ENCODE measurements around the gene WDR59. TPM values are rescaled to one million over a fixed set of nuclear protein-coding genes. Genes with fewer than 3 reads are reported as not detected.

The WDR59 gene
- total and polyA plus RNA-seq, 9 of the 15 experiments (the other 6 are each of a cell fraction or from before 2014, with no cell fraction given): 12.7 to 126 (median 34.7) TPM

GRCh38 chr16:74998481-74999218 lies 13.7 kb upstream of the WDR59 start, which contains the start of gene ZNRF1 (continued):
- TF ChIP-seq, protein P1, sequence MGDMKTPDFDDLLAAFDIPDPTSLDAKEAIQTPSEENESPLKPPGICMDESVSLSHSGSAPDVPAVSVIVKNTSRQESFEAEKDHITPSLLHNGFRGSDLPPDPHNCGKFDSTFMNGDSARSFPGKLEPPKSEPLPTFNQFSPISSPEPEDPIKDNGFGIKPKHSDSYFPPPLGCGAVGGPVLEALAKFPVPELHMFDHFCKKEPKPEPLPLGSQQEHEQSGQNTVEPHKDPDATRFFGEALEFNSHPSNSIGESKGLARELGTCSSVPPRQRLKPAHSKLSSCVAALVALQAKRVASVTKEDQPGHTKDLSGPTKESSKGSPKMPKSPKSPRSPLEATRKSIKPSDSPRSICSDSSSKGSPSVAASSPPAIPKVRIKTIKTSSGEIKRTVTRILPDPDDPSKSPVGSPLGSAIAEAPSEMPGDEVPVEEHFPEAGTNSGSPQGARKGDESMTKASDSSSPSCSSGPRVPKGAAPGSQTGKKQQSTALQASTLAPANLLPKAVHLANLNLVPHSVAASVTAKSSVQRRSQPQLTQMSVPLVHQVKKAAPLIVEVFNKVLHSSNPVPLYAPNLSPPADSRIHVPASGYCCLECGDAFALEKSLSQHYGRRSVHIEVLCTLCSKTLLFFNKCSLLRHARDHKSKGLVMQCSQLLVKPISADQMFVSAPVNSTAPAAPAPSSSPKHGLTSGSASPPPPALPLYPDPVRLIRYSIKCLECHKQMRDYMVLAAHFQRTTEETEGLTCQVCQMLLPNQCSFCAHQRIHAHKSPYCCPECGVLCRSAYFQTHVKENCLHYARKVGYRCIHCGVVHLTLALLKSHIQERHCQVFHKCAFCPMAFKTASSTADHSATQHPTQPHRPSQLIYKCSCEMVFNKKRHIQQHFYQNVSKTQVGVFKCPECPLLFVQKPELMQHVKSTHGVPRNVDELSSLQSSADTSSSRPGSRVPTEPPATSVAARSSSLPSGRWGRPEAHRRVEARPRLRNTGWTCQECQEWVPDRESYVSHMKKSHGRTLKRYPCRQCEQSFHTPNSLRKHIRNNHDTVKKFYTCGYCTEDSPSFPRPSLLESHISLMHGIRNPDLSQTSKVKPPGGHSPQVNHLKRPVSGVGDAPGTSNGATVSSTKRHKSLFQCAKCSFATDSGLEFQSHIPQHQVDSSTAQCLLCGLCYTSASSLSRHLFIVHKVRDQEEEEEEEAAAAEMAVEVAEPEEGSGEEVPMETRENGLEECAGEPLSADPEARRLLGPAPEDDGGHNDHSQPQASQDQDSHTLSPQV (IDR thresholded peaks at IDR 0.05): peak; percentile 53; the same call in 1 of the 2 replicates
- TF ChIP-seq STAG1 (CRISPR knock-in tag; IDR thresholded peaks at IDR 0.05; ENCODE audit: borderline replicate concordance): 0 out of 2 replicates have a peak, but pooled peaks have one; percentile 42
- no peak for TF ChIP-seq NCOA1 (IDR thresholded peaks at IDR 0.05; ENCODE audit: low read depth)
- TF ChIP-seq ZFX (CRISPR knock-in tag; IDR thresholded peaks at IDR 0.05): peak; percentile 4; the same call in 1 of the 2 replicates
- no peak for TF ChIP-seq E4F1 (CRISPR knock-in tag; IDR thresholded peaks at IDR 0.05; ENCODE audit: borderline replicate concordance)
- peak; percentile 39 for TF ChIP-seq HDAC3 (IDR thresholded peaks at IDR 0.05; ENCODE audit: borderline replicate concordance, partially characterized antibody)
- no peak for TF ChIP-seq NFIX (CRISPR knock-in tag; IDR thresholded peaks at IDR 0.05; ENCODE audit: low read depth)
- TF ChIP-seq ZBTB7A (IDR thresholded peaks at IDR 0.05; ENCODE audit: borderline replicate concordance, control insufficient read depth, low read depth, low read length): peak; percentile 89
- TF ChIP-seq SIRT6 (IDR thresholded peaks at IDR 0.05; ENCODE audit: low read depth, low read length): no peak
- peak; percentile 67; the same call in 1 of the 2 replicates for TF ChIP-seq LCOR (CRISPR knock-in tag; IDR thresholded peaks at IDR 0.05)
- no peak for TF ChIP-seq PTBP1 (IDR thresholded peaks at IDR 0.05; ENCODE audit: low read depth, low read length)
- TF ChIP-seq U2AF1 (optimal IDR thresholded peaks at IDR 0.05; ENCODE audit: low read depth, low read length): no peak
- no peak for TF ChIP-seq ZNF184 (CRISPR knock-in tag; IDR thresholded peaks at IDR 0.05)
- TF ChIP-seq, protein P2, sequence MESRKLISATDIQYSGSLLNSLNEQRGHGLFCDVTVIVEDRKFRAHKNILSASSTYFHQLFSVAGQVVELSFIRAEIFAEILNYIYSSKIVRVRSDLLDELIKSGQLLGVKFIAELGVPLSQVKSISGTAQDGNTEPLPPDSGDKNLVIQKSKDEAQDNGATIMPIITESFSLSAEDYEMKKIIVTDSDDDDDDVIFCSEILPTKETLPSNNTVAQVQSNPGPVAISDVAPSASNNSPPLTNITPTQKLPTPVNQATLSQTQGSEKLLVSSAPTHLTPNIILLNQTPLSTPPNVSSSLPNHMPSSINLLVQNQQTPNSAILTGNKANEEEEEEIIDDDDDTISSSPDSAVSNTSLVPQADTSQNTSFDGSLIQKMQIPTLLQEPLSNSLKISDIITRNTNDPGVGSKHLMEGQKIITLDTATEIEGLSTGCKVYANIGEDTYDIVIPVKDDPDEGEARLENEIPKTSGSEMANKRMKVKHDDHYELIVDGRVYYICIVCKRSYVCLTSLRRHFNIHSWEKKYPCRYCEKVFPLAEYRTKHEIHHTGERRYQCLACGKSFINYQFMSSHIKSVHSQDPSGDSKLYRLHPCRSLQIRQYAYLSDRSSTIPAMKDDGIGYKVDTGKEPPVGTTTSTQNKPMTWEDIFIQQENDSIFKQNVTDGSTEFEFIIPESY (CRISPR knock-in tag; IDR thresholded peaks at IDR 0.05): 0 out of 2 replicates have a peak, but pooled peaks have one; percentile 24
- no peak for TF ChIP-seq JUND (IDR thresholded peaks at IDR 0.05; ENCODE audit: borderline replicate concordance, low read depth, low read length)
- 0 out of 3 replicates have a peak, but pooled peaks have one; percentile 42 for TF ChIP-seq JUND (tag; IDR thresholded peaks at IDR 0.05; ENCODE audit: borderline replicate concordance, low read depth, low read length)
- no peak for TF ChIP-seq ZNF121 (CRISPR knock-in tag; conservative IDR thresholded peaks at IDR 0.05)
- peak in 1 of 2 experiments; percentile 53; a peak in 1 of 4 replicates for TF ChIP-seq ARNT (IDR thresholded peaks at IDR 0.05)
- TF ChIP-seq CREM (IDR thresholded peaks at IDR 0.05; ENCODE audit: low read depth): peak; percentile 66
